GM10248 (cell line): Measurements from ENCODE around the gene TAGLN.

Source experiments
- CTCF ChIA-PET: fragments of 300-600 bp; sonication (Branson Sonifier 250); formaldehyde crosslinking; extraction: SDS; loops from one replicate; lab custom pipeline; 2021; ENCODE audit warnings: antibody characterized with exemption; lab: Yijun Ruan, JAX
- POLR2A ChIA-PET: fragments of 350-650 bp; sonication (Branson Sonifier 250); formaldehyde crosslinking; extraction: SDS; loops from one replicate; lab custom pipeline; 2020; ENCODE audit warnings: antibody characterized with exemption; lab: Yijun Ruan, JAX
- DNase-seq: peaks from one replicate; pipeline ENCODE4 v3.0.0; 2012; ENCODE audit errors: extremely low spot score
- TF ChIP-seq, protein P1 (sequence below): IDR thresholded peaks from 2 replicates; pipeline ENCODE4 v1.5.1; 2012; ENCODE audit warnings: mild to moderate bottlenecking, low read depth; ENCODE audit errors: extremely low read depth, missing control alignments, control extremely low read depth

The TAGLN gene

GRCh38 chr11:117193130-117194020 lies 5.8 kb upstream of the TAGLN start:
- POLR2A ChIA-PET, result no interaction called here
- TF ChIP-seq, protein P1, sequence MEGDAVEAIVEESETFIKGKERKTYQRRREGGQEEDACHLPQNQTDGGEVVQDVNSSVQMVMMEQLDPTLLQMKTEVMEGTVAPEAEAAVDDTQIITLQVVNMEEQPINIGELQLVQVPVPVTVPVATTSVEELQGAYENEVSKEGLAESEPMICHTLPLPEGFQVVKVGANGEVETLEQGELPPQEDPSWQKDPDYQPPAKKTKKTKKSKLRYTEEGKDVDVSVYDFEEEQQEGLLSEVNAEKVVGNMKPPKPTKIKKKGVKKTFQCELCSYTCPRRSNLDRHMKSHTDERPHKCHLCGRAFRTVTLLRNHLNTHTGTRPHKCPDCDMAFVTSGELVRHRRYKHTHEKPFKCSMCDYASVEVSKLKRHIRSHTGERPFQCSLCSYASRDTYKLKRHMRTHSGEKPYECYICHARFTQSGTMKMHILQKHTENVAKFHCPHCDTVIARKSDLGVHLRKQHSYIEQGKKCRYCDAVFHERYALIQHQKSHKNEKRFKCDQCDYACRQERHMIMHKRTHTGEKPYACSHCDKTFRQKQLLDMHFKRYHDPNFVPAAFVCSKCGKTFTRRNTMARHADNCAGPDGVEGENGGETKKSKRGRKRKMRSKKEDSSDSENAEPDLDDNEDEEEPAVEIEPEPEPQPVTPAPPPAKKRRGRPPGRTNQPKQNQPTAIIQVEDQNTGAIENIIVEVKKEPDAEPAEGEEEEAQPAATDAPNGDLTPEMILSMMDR, result no peak
- CTCF ChIA-PET, result interaction anchor here (1.2 to 1.5 kb wide), 3 partner anchors 12 to 33 kb away, joined by 3 to 5 read pairs (median 5); no protein-coding TSS in a partner anchor
- DNase-seq, result no peak

DNA sequence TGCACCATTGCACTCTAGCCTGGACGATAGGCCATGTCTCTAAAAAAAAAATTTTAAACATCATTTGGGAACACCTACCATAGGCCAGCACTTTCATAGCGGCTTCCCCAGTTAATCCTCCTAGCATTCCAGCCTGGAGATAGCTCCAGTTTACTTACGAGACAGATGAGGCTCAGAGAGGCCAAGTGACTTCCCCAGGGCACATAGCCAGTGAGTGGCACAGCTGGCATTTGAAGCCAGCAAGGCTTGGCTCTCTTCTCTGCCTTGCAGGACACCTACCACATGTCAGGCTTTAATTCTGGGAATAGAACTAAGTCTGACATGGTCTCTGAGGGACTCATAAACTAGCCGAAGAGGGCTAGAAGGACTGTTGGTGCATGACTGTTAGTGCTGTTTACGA lies 4.9 kb upstream of the TAGLN start:
- ChIA-PET CTCF (interaction anchor here (1.2 to 1.5 kb wide), 3 partner anchors 13 to 33 kb away, joined by 3 to 5 read pairs (median 5); no protein-coding TSS in a partner anchor), POLR2A (no interaction called here)
- DNase-seq, result no peak
- TF ChIP-seq, protein P1, result no peak

DNA sequence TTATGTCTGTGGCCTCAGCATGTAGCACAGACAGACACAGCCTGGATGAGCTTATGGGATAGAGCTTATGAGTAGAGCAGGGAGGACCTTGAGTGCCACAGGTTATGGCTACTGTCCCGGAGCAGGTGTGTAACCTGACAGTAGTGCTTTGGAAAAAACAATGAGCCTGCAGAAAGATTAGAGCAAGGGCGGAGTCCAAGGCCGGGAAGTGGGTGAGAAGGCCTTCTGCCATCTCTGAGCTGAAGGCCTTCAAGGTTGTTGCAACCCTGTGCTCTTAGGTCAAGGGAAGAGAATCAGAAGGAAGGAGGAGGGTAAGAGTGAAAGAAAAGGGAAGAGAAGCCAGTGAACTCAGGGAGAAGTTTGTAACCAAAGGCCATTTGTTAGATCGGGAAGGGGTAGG lies 3.9 kb upstream of the TAGLN start:
- ChIA-PET CTCF (interaction anchor here (0.8 to 1.8 kb wide), 4 partner anchors 9 to 27 kb away, joined by 3 to 9 read pairs (median 4); no protein-coding TSS in a partner anchor), POLR2A (no interaction called here)
- TF ChIP-seq, protein P1, result no peak
- no peak for DNase-seq

DNA sequence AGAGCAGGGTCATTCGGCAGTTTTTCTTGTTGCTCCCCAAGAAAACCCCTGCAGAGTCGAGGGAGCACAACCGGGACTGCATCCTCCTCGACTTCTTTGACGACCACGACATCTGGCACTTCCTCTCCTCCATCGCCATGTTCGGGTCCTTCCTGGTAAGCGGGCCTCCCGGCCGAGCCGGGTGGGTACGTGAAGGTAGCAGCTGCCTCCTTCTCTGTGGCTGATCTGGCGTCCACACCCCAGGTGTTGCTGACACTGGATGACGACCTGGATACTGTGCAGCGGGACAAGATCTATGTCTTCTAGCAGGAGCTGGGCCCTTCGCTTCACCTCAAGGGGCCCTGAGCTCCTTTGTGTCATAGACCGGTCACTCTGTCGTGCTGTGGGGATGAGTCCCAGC lies 3.4 kb upstream of the TAGLN start:
- POLR2A ChIA-PET, result interaction anchor here (0.5 kb wide), 1 partner anchor 57 kb away, joined by 6 read pairs; no protein-coding TSS in a partner anchor
- CTCF ChIA-PET, result interaction anchor here (0.8 to 2.6 kb wide), 6 partner anchors 9 to 31 kb away, joined by 3 to 9 read pairs (median 4); no protein-coding TSS in a partner anchor
- no peak for DNase-seq
- TF ChIP-seq, protein P1, result no peak

DNA sequence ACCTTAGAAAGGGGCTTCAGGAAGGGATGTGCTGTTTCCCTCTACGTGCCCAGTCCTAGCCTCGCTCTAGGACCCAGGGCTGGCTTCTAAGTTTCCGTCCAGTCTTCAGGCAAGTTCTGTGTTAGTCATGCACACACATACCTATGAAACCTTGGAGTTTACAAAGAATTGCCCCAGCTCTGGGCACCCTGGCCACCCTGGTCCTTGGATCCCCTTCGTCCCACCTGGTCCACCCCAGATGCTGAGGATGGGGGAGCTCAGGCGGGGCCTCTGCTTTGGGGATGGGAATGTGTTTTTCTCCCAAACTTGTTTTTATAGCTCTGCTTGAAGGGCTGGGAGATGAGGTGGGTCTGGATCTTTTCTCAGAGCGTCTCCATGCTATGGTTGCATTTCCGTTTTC lies 2.2 kb upstream of the TAGLN start:
- TF ChIP-seq, protein P1, result no peak
- CTCF ChIA-PET, result interaction anchor here (1.1 to 2.6 kb wide), 3 partner anchors 14 to 29 kb away, joined by 3 to 9 read pairs (median 3); no protein-coding TSS in a partner anchor

More for the DNA sequence above, 2.2 kb upstream of the TAGLN start:
- DNase-seq, result no peak
- POLR2A ChIA-PET, result no interaction called here
